A673 (cell line): ENCODE measurements around the gene SPAM1. TPM values are rescaled to one million over a fixed set of nuclear protein-coding genes. Genes with fewer than 3 reads are reported as not detected.

Experiments
- total RNA-seq: library from RNA; stranded (reverse); gene quantifications from 2 replicates; pipeline ENCODE4 v1.2.3, GENCODE V29; 2021

The SPAM1 gene
- total RNA-seq, 1 experiment from 2014 or later: not detected

Other genes starting within 250 kb of the SPAM1 start
- gene WASL, start 176.2 kb upstream of the SPAM1 start, total RNA-seq: 31.9 and 32.1 TPM in 2 replicates
- not detected in 2 replicates for gene HYAL4, start 80.1 kb upstream of the SPAM1 start, total RNA-seq
- 22.2 and 24.6 TPM in 2 replicates for gene TMEM229A, start 107.8 kb downstream of the SPAM1 start, total RNA-seq